Mesenchymal stem cell (in vitro differentiated cells and primary cell): ENCODE data around the gene HSPA12B.
A peak's percentile ranks its signal among the peaks of the same experiment; 100 is the strongest.

Experiments
- DNase-seq: peaks from one replicate; pipeline ENCODE4 v3.0.0-alpha.2; 2013
- H2AFZ ChIP-seq: one replicate; pipeline ENCODE4 v1.6.1; 2013; ENCODE audit warnings: low read depth, mild to moderate bottlenecking, control low read depth, inconsistent platforms, low read length, moderate library complexity
- H2AK5ac ChIP-seq: 2 replicates; pipeline ENCODE4 v1.6.1; 2013; ENCODE audit warnings: low read length, moderate library complexity, mild to moderate bottlenecking, inconsistent platforms; ENCODE audit not compliant: severe bottlenecking
- H2BK120ac ChIP-seq: one replicate; pipeline ENCODE4 v1.6.1; 2013; ENCODE audit warnings: low read depth, mild to moderate bottlenecking, inconsistent platforms, low read length, moderate library complexity
- H2BK12ac ChIP-seq, 2 experiments: one replicate each; pipeline ENCODE4 v1.6.1; 2013; ENCODE audit warnings: inconsistent platforms in 2 of 2, low read length in 2 of 2, mild to moderate bottlenecking in 2 of 2, moderate library complexity in 2 of 2, control low read depth in 1 of 2
- H2BK15ac ChIP-seq: one replicate; pipeline ENCODE4 v1.6.1; 2013; ENCODE audit warnings: mild to moderate bottlenecking, low read depth, inconsistent platforms; ENCODE audit not compliant: poor library complexity, severe bottlenecking
- H2BK5ac ChIP-seq: 2 replicates; pipeline ENCODE4 v1.6.1; 2013; ENCODE audit warnings: low read depth, mild to moderate bottlenecking, low read length, control low read depth, inconsistent platforms; ENCODE audit not compliant: poor library complexity, severe bottlenecking
- H3K14ac ChIP-seq, 2 experiments: one replicate each; pipeline ENCODE4 v1.6.1; 2013; ENCODE audit warnings: inconsistent platforms in 2 of 2, low read length in 2 of 2, control low read depth in 1 of 2, mild to moderate bottlenecking in 1 of 2, moderate library complexity in 1 of 2
- H3K18ac ChIP-seq, 2 experiments: one replicate each; pipeline ENCODE4 v1.6.1; 2013; ENCODE audit warnings: inconsistent platforms in 2 of 2, low read length in 2 of 2, control low read depth in 1 of 2, low read depth in 1 of 2, mild to moderate bottlenecking in 1 of 2
- H3K23ac ChIP-seq, 2 experiments: one replicate each; pipeline ENCODE4 v1.6.1; 2013; ENCODE audit warnings: inconsistent platforms in 2 of 2, low read length in 2 of 2, mild to moderate bottlenecking in 2 of 2, moderate library complexity in 2 of 2, control low read depth in 1 of 2
- H3K27ac ChIP-seq: 2 replicates; pipeline ENCODE4 v1.5.1; 2013; ENCODE audit warnings: mild to moderate bottlenecking, moderate library complexity, low read length, control low read depth, inconsistent platforms; ENCODE audit not compliant: poor library complexity, severe bottlenecking
- H3K27me3 ChIP-seq, 2 experiments: 2 replicates each; pipeline versions ENCODE4 v1.6.1 to v1.7.0; 2013; ENCODE audit warnings: low read length in 2 of 2, mild to moderate bottlenecking in 2 of 2, moderate library complexity in 2 of 2, control low read depth in 1 of 2, inconsistent platforms in 1 of 2; ENCODE audit not compliant: control insufficient read depth in 1 of 2, insufficient read depth in 1 of 2
- H3K36me3 ChIP-seq, 2 experiments: 2 replicates each; pipeline versions ENCODE4 v1.6.1 to v1.7.0; 2013; ENCODE audit warnings: low read length in 2 of 2, control low read depth in 1 of 2, inconsistent platforms in 1 of 2, low read depth in 1 of 2, mild to moderate bottlenecking in 1 of 2; ENCODE audit not compliant: insufficient read depth in 2 of 2, control insufficient read depth in 1 of 2
- H3K4ac ChIP-seq, 2 experiments: one replicate each; pipeline ENCODE4 v1.6.1; 2013; ENCODE audit warnings: inconsistent platforms in 2 of 2, low read length in 2 of 2, mild to moderate bottlenecking in 2 of 2, moderate library complexity in 2 of 2, control low read depth in 1 of 2, low read depth in 1 of 2
- H3K4me1 ChIP-seq: 2 replicates; pipeline ENCODE4 v1.6.1; 2013; ENCODE audit warnings: low read depth, low read length, control low read depth; ENCODE audit not compliant: control insufficient read depth, insufficient read depth
- H3K4me2 ChIP-seq: 2 replicates; pipeline ENCODE4 v1.6.1; 2013; ENCODE audit warnings: low read length, mild to moderate bottlenecking, inconsistent platforms; ENCODE audit not compliant: poor library complexity, severe bottlenecking
- H3K4me3 ChIP-seq, 2 experiments: 2 replicates each; pipeline versions ENCODE4 v1.5.1 to v1.7.0; 2013; ENCODE audit warnings: low read length in 2 of 2, mild to moderate bottlenecking in 2 of 2, control low read depth in 1 of 2, low read depth in 1 of 2; ENCODE audit not compliant: insufficient read depth in 1 of 2
- H3K79me1 ChIP-seq: replicated peaks from 2 replicates; pipeline ENCODE4 v1.6.1; 2013; ENCODE audit warnings: mild to moderate bottlenecking, control low read depth, low read length, inconsistent platforms; ENCODE audit not compliant: poor library complexity, severe bottlenecking
- H3K9ac ChIP-seq: 2 replicates; pipeline ENCODE4 v1.7.0; 2013; ENCODE audit warnings: mild to moderate bottlenecking, low read length, moderate library complexity
- H3K9me3 ChIP-seq: 2 replicates; pipeline ENCODE4 v1.7.0; 2013; ENCODE audit warnings: mild to moderate bottlenecking, low read length; ENCODE audit not compliant: control insufficient read depth
- H4K8ac ChIP-seq: one replicate; pipeline ENCODE4 v1.6.1; 2013; ENCODE audit warnings: inconsistent platforms, mild to moderate bottlenecking, low read length, moderate library complexity
- H4K91ac ChIP-seq: one replicate; pipeline ENCODE4 v1.6.1; 2013; ENCODE audit warnings: mild to moderate bottlenecking, low read length, inconsistent platforms
- WGBS: methylation state at CpG from one replicate; pipeline ENCODE4 v1.1.7; 2013; ENCODE audit warnings: mixed read lengths; 5-methylcytosine and 5-hydroxymethylcytosine counted together

Gene HSPA12B

DNA sequence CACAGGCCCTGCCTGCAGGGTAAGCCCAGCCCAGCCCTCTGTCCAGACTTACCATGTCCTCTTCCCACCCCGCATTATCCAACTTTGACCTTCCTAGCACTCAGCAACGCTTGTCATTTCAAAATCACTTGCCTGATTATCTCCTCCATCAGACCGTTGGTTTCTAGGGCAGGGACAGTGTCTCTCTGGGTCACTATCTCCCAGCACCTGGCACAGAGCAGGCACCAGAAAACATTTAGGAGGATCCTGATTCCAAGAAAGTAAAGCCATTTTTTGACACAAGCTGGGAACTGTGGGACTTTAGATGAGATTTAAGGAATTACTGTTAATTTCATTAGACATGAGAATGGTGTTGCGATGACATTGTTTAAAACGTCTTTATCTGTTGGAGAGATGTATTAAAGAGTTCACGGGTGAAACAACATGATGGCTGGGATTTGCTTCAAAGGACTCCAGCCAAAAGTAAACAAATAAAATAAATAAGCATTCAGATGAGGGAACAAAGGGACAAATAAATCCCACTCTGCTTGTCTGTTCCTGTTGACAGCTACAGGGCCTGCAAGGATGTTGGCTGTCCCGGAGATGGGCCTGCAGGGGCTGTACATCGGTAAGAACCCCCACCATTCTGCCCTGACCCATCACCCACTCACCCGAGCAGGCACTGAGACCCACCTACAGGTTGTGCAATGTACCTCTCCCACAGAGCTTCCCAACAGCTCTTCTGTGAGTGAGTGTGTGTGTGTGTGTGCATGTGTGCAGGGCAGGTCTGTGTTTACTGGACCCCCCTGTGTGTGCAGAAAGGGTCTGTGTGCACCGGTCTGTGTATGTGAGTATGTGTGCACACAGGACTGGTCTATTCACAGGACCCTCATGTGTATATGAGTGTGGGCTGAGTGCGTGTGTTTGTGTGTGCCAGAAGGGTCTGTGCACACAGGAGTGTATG, 5.9 kb downstream of the HSPA12B start:
- Histone ChIP-seq H2AK5ac (no peak overlapping the region), H2BK12ac (no peak overlapping the region), H3K4me1 (no peaks in the 10 kb centered on the region), H3K14ac (no peak overlapping the region), H3K4me3 (no peak overlapping the region), H3K27ac (no peak overlapping the region), H3K9ac (no peak overlapping the region), H3K23ac (no peak overlapping the region), H4K91ac (no peak overlapping the region), H3K18ac (no peak overlapping the region), H3K79me1 (no peaks in the 10 kb centered on the region), H3K4ac (no peak overlapping the region), H3K4me2 (no peak overlapping the region), H2BK5ac (no peak overlapping the region), H3K9me3 (no peaks in the 10 kb centered on the region), H2BK15ac (no peak overlapping the region), H3K27me3 (peaks cover 20 to 23% of the 10 kb centered on the region in 2 experiments), H3K36me3 (no peaks in the 10 kb centered on the region), H2AFZ (no peak overlapping the region), H2BK120ac (no peak overlapping the region), H4K8ac (no peak overlapping the region)
- WGBS: 83% methylated on average over 10 of the region's 11 CpGs
- DNase-seq: no peak

DNA sequence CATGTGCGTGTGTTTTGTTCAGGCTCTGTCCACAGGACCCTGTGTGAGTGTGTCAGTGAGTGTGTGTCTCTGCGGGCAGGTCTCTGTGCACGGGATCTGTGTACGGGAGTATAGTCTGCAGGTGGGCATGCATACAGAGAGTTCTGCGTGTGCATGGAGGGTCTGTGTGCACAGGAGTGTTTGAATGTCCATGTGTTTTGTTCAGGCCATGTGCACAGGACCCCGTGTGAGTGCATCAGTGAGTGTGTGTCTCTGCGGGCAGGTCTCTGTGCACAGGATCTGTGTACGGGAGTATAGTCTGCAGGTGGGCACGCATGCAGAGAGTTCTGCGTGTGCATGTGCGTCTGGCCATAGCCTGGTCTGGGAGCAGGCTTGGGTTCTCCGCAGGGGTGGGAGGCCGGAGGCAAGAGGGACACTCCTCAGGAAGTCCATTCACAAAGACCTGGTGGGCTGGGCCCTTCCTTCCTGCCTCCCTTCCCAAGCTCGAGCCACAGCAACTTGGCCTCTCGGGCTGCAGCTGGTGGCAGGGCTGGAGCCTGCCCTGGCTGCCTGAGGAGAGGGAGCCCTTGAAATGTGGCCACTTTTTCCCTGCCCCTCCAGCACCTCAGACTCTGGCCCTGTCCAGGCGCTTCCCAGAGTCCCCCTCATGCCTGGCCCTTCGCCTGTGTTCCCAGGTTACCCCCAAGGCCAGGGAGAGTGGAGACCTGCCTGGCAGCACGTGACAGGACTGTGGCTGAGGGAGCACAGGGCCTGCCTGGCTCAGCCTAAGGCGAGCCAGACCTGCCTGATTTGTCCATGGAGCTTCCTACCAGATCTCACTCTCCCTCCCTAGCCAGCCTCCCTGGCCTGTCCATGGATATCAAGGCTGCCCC, 6.8 kb downstream of the HSPA12B start:
- H3K4me3 ChIP-seq: no peak overlapping the region
- no peaks in the 10 kb centered on the region for H3K9me3 ChIP-seq
- no peak overlapping the region for H2BK15ac ChIP-seq
- H3K27me3 ChIP-seq: peaks cover 15 to 17% of the 10 kb centered on the region in 2 experiments
- H3K18ac ChIP-seq: no peak overlapping the region
- H4K91ac ChIP-seq: no peak overlapping the region
- no peak overlapping the region for H3K23ac ChIP-seq
- peak overlapping the region in 1 of 2 experiments; percentile 30 for H3K14ac ChIP-seq
- H3K79me1 ChIP-seq: no peaks in the 10 kb centered on the region
- DNase-seq: no peak
- 80% methylated on average over 19 of the region's 19 CpGs for WGBS
- H3K27ac ChIP-seq: no peak overlapping the region
- H3K4me1 ChIP-seq: no peaks in the 10 kb centered on the region
- no peak overlapping the region for H4K8ac ChIP-seq
- H2BK12ac ChIP-seq: no peak overlapping the region
- H3K9ac ChIP-seq: no peak overlapping the region
- no peak overlapping the region for H2BK120ac ChIP-seq
- H2BK5ac ChIP-seq: no peak overlapping the region
- H3K4ac ChIP-seq: no peak overlapping the region
- no peaks in the 10 kb centered on the region for H3K36me3 ChIP-seq
- no peak overlapping the region for H3K4me2 ChIP-seq
- no peak overlapping the region for H2AFZ ChIP-seq
- no peak overlapping the region for H2AK5ac ChIP-seq

DNA sequence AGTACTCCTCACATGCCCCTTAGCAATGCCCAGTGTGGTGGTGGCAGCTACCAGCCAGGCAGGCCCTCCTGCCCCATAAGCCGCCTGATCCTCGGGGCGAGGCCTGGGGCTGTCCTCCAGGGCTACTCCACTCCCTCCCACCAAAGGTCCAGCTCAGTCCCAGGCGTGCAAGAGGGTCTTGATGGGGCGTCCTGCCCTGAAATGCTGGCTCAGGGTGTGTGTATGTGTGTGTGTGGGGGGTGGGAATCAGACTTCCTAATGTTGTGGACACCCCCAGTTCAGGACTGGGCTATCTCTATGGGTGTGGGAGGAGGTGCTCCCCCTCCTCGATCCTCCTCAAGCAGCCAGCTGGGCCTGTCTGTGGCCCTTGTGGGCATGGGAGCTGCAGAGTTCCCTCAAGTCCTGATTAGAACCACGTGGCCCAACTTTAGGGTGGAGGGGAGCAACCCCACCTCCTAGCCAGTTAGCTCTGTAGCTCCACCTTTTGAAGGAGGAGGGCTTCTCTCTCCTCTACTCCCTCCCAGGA, 7.5 kb downstream of the HSPA12B start:
- no peak overlapping the region for H3K4ac ChIP-seq
- H3K23ac ChIP-seq: no peak overlapping the region
- H2BK5ac ChIP-seq: no peak overlapping the region
- no peak overlapping the region for H4K91ac ChIP-seq
- H2AK5ac ChIP-seq: no peak overlapping the region
- no peak overlapping the region for H3K9ac ChIP-seq
- H3K36me3 ChIP-seq: no peaks in the 10 kb centered on the region
- peaks cover 2% of the 10 kb centered on the region for H3K4me1 ChIP-seq
- no peak overlapping the region for H3K27ac ChIP-seq
- no peak overlapping the region for H3K14ac ChIP-seq
- no peaks in the 10 kb centered on the region for H3K79me1 ChIP-seq
- H3K4me2 ChIP-seq: no peak overlapping the region
- no peak overlapping the region for H3K4me3 ChIP-seq
- H2AFZ ChIP-seq: no peak overlapping the region
- peaks cover 13 to 24% of the 10 kb centered on the region in 2 experiments for H3K27me3 ChIP-seq
- H2BK15ac ChIP-seq: no peak overlapping the region
- H4K8ac ChIP-seq: no peak overlapping the region
- no peak overlapping the region for H2BK120ac ChIP-seq
- no peak overlapping the region for H3K18ac ChIP-seq
- H2BK12ac ChIP-seq: no peak overlapping the region
- no peak for DNase-seq
- H3K9me3 ChIP-seq: no peaks in the 10 kb centered on the region
- WGBS: 87% methylated on average over 6 of the region's 7 CpGs
